GM19238 (cell line): ENCODE measurements around the gene FOXP2.
"Not testable (repeated sequence)": the region's sequence is repeated elsewhere in the genome, so short reads cannot be mapped to it uniquely, and the experiment has no call there.

Experiments
- DNase-seq: peaks from one replicate; pipeline ENCODE4 v3.0.0; 2011; ENCODE audit warnings: low spot score; ENCODE audit not compliant: insufficient read length

The FOXP2 gene

DNA sequence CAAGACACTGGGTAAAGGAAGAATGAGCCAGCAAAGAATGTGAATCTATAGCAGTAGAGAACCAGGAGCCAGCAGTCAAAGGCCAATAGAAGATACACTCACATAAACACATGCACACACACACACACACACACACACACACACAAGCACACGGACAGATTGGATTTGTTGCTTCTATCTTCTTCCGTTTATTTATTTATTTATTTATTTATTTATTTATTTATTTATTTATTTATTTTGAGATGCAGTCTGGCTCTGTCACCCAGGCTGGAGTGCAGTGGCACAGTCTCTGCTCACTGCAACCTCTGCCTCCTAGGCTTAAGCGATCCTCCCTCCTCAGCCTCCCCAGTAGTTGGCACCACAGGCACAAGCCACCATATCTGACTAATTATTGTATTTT lies 166.3 kb downstream of the FOXP2 start:
- DNase-seq, result not testable (repeated sequence)

GRCh38 chr7:114588506-114588905 lies 173.9 kb downstream of the FOXP2 start:
- DNase-seq, result no peak

- no peak for DNase-seq
Observed at GRCh38 chr7:114589436-114589835, 174.8 kb downstream of the FOXP2 start.

DNA sequence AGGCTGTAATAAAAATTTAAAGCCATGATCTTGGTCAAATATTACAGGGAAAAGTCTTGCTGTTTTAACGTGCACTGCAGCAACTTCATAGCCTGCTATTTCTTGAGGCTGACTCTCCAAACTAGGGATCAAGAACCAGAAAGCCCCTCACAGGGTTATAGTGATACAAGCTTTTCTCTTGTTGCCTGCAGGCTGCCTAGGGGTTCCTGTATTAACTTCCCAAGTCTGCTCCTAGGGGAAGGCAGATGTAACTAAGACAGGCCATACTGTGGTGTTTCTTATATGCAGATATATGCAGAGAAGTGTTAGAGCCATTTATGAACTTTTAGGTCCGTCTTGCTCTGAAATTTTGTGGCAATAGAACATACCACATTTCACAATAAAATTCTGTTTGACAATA lies 175.7 kb downstream of the FOXP2 start:
- no peak for DNase-seq

- DNase-seq, result no peak
Observed at GRCh38 chr7:114598946-114599345, 184.3 kb downstream of the FOXP2 start.

GRCh38 chr7:114606100-114606499 lies 191.5 kb downstream of the FOXP2 start:
- DNase-seq, result no peak

- not testable (repeated sequence) for DNase-seq
Observed at GRCh38 chr7:114608822-114609221, 194.2 kb downstream of the FOXP2 start.

- no peak for DNase-seq
Observed at GRCh38 chr7:114620208-114620607, 205.6 kb downstream of the FOXP2 start.

- no peak for DNase-seq
Observed at GRCh38 chr7:114622221-114622620, 207.6 kb downstream of the FOXP2 start.

GRCh38 chr7:114623146-114623545 lies 208.5 kb downstream of the FOXP2 start:
- DNase-seq, result no peak

DNA sequence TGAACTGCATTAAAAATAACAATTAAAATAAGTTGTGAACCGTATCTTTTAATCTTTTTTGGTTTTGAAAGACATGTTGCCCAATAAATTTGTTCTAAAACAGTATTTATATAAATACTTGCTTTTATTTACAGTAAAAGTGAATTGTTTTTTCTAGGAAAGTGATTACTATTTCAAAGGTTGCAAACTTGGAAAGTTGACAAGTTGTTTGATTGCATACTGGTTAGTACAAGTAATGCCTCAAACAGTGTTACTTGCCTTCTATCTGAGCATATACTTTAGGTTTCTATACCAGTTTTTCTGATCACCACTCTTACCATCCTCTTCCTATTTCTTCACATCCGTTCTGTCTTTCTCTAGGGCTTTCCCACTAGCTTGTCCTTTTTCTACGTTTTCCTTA lies 212.6 kb downstream of the FOXP2 start:
- DNase-seq, result no peak

DNA sequence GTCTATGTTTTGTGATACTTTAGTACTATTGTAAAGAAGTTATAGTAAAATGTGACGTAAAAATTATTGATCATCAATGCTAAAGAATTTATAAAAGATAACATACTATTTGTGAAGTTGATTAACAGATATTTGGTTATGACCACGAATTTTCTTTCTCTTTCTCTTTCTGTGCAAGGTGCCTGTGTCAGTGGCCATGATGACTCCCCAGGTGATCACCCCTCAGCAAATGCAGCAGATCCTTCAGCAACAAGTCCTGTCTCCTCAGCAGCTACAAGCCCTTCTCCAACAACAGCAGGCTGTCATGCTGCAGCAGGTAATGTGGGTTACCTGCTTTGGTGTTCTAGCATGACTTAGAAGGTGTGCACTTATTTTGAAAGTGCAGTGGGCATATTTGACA lies 213.7 kb downstream of the FOXP2 start:
- DNase-seq, result no peak

GRCh38 chr7:114629762-114630161 lies 215.1 kb downstream of the FOXP2 start:
- DNase-seq, result no peak

- no peak for DNase-seq
Observed at GRCh38 chr7:114630201-114630990, 215.8 kb downstream of the FOXP2 start.

- no peak for DNase-seq
Observed at GRCh38 chr7:114631249-114631822, 216.7 kb downstream of the FOXP2 start.

DNA sequence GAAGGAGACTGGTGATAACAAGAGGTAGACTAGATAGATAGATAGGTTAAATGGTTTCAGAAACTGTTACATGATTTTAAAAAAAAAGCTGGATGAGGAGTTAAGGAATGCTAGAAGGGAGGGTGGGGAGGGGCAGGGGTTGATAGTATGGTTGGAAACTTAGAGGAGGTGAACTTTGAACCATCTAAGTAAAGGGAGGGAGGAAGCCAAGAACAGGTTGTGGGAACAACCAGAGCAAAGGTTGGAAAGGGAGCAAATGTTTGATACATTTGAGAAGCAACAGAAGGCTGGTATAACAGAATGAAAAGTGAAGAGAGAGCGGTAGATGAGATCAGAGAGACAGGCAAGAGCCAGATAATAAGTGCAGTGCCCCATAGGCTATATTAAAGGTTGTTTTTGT lies 224.8 kb downstream of the FOXP2 start:
- no peak for DNase-seq

GRCh38 chr7:114644455-114644854 lies 229.8 kb downstream of the FOXP2 start:
- DNase-seq, result no peak

DNA sequence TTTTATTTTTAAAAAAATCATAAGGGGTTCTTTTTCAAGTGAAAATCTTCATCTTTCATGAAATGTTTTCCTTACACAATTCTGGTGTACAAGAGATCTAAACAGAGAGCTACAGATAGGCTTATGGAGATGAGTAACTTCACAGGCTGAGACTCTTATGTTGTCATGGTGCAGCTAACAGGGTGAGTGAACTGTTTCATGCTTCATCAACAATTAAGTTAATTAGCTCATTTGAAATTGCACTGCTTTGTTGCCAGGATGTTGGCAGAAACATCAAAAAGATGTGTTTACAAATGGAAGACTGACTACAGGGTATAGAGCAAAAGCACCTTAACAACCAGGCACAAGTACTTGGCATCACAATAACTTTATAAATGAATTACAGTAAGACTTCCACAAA lies 230.8 kb downstream of the FOXP2 start:
- DNase-seq, result no peak

GRCh38 chr7:114647518-114647917 lies 232.9 kb downstream of the FOXP2 start:
- DNase-seq, result no peak

GRCh38 chr7:114648117-114648516 lies 233.5 kb downstream of the FOXP2 start:
- no peak for DNase-seq

- no peak for DNase-seq
Observed at GRCh38 chr7:114648680-114649079, 234.1 kb downstream of the FOXP2 start.

GRCh38 chr7:114649689-114650088 lies 235.1 kb downstream of the FOXP2 start:
- DNase-seq, result no peak

- DNase-seq, result no peak
Observed at GRCh38 chr7:114650491-114650890, 235.9 kb downstream of the FOXP2 start.
